ENCODE measurements around the gene BPIFB2.

BPIFB2 gene

DNA sequence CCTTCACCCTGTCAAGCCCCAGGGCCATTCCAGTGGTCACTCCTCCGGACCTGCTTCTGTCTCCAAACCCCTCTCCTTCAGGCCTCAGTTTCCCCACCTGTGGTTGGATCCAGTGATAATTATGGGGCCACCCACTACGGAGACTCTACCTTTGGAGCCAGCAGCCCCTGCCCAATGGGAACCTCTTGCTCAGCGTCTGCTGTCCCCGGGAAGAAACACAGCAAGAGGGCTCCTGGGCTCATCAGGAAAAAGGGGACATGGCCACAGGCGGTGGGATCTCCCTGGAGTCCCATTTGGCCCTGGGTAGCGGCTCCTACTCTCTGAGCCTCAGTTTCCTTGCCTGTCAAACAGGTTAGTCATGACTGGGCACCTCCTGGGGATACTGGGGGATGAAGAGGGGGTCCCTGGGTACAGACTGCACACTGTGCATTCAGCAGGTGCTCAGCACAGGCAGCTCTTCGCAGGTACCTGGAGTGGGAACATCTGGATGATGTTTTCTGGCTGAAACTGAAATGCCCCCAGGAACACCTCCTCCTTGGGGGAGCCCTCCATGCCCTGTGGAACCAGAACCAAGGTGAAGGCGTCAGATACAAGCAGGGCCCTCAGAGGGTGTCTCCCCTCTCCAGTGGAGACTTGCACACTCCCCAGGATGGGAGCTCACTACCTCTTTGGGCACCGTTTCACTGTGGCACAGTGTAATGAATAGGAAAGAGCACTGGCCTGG, 22.7 kb upstream of the BPIFB2 start:
- Histone ChIP-seq H3K4me3 (no peak overlapping the region), H4K20me1 (no peaks in the 10 kb centered on the region), H3K27ac (no peak overlapping the region), H3K9ac (no peak overlapping the region), H3K27me3 (no peaks in the 10 kb centered on the region), H3K4me2 (peak overlapping the region; percentile 14; the same call in 1 of the 2 replicates), H3K4me1 (peaks cover 74% of the 10 kb centered on the region), H3K9me3 (no peaks in the 10 kb centered on the region), H3K36me3 (no peaks in the 10 kb centered on the region)
- TF ChIP-seq Cebpa-rat (IDR thresholded peaks at IDR 0.05) = no peak

DNA sequence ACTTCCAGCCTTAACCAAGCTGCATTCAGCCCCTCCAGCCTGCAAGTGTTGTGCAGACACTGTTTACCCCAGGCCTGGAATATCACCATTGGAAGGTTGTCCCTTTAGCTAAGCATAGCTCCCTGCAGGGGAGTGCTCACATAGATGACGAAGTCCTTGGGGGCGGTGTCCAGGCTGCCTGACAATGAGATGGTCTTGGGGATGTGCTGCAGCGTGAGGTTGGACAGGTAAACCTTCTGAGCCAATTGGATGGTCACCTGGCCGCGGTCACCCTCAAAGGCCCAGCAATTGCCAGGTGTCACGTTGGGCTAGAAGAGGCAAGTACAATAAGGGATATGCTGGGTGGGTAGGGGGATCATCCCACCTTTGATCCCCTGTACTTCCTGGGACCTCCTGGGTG, 21.9 kb upstream of the BPIFB2 start:
- Histone ChIP-seq H3K4me3 (no peak overlapping the region), H3K27ac (no peak overlapping the region), H3K36me3 (no peaks in the 10 kb centered on the region), H4K20me1 (no peaks in the 10 kb centered on the region), H3K4me2 (no peak overlapping the region), H3K9ac (no peak overlapping the region), H3K27me3 (no peaks in the 10 kb centered on the region), H3K4me1 (peaks cover 74% of the 10 kb centered on the region), H3K9me3 (no peaks in the 10 kb centered on the region)
- TF ChIP-seq Cebpa-rat (IDR thresholded peaks at IDR 0.05) = no peak

DNA sequence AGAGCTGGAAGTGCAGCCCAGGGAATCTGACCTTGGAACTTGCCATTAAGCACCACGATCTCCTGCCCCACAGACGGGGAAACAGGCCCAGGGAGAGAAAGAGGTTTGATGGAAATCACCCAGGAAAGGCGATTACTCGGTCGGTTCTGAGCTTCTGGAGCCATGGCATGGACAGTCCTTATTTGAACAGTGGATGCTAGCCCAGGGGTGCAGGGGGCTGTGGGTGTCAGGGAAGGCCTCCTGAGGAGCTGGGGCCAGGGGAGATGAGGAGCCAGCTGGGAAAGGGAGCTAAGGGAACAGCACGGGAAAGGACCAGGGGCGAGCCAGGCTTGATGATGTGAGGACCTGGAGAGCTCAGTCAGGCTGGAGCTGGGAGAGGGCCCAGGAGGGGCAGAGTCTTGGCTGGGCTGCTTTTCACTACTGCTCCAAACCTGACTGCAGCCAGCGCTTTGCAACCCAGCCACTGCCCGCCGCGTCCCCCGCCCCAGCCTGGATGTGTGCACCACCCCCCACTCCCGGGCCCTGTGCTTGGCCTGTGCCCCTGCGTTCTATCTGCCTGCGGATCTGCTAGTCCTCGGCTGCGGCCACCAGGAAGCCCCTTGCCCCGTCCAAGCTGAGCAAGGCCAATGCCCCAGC, 21.1 kb upstream of the BPIFB2 start:
- H3K4me3 ChIP-seq = no peak overlapping the region
- no peaks in the 10 kb centered on the region for H3K27me3 ChIP-seq
- H3K4me2 ChIP-seq = no peak overlapping the region
- H3K36me3 ChIP-seq = no peaks in the 10 kb centered on the region
- H4K20me1 ChIP-seq = no peaks in the 10 kb centered on the region
- no peaks in the 10 kb centered on the region for H3K9me3 ChIP-seq
- H3K9ac ChIP-seq = no peak overlapping the region
- no peak for TF ChIP-seq Cebpa-rat (IDR thresholded peaks at IDR 0.05)
- H3K4me1 ChIP-seq = peaks cover 74% of the 10 kb centered on the region
- peak overlapping the region; percentile 73 for H3K27ac ChIP-seq

DNA sequence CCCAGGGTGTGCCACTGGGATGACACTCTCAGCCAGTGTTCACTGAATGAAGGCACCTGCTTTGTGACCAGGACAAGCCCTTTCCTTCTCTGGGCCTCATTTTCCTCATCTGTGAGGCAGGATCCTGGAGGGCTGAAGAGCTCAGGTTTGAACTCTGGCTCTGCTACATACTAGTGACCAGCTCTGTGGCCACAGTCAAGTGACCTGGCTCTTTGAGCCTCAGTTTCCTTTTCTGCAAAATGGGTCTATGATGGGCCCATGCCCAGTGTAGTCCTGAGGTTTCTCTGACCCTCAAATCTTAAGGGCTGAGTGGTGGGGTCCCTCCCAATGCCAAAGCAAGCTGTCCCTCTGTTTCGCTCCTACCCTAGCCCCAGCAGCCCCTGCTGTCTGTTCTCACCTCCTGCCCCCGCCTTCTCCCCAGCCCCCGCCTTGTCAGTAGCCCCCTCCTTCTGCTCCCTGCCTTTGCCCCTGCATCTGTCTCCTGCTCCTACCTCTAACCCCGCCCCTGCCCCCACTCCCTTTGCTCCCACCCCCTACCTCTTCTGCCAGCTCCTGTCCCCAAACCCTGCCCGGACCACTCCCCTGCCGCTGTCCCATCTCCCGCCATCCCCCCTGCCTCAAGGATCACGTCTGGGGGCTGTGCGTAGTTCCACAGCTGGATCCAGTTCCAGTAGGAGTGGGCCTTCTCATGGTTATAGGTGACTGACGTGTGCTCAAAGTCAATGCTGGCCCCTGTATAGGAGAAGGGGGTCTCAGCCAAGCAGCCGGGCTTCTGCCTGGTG, 20.3 kb upstream of the BPIFB2 start:
- no peaks in the 10 kb centered on the region for H3K9me3 ChIP-seq
- H3K4me1 ChIP-seq = peaks cover 78% of the 10 kb centered on the region
- H3K27me3 ChIP-seq = no peaks in the 10 kb centered on the region
- no peak overlapping the region for H3K4me3 ChIP-seq
- H3K27ac ChIP-seq = peak overlapping the region; percentile 73
- 0 out of 2 replicates have a peak overlapping the region, but pooled peaks have one; percentile 16 for H3K9ac ChIP-seq
- H3K36me3 ChIP-seq = no peaks in the 10 kb centered on the region
- H3K4me2 ChIP-seq = peak overlapping the region; percentile 45
- no peak for TF ChIP-seq Cebpa-rat (IDR thresholded peaks at IDR 0.05)
- no peaks in the 10 kb centered on the region for H4K20me1 ChIP-seq

DNA sequence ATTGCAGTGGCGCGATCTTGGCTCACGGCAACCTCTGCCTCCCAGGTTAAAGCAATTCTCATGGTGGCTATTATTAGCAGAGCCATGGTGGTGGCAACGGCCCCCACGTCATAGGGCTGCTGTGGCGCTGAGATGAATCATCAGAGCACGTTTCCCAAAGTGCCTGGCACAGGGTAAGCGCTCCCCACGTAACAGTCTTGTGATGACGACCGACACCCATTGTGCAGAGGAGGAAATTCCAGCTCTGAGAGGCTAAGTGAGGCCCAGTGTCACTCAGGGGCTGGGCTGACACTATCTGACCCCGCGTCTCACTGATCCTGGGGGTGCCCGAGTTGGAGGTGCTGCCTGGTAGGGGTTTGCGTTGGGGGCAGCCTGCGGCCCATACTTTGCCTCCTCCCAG, 19.5 kb upstream of the BPIFB2 start:
- peak overlapping the region; percentile 45 for H3K4me2 ChIP-seq

DNA sequence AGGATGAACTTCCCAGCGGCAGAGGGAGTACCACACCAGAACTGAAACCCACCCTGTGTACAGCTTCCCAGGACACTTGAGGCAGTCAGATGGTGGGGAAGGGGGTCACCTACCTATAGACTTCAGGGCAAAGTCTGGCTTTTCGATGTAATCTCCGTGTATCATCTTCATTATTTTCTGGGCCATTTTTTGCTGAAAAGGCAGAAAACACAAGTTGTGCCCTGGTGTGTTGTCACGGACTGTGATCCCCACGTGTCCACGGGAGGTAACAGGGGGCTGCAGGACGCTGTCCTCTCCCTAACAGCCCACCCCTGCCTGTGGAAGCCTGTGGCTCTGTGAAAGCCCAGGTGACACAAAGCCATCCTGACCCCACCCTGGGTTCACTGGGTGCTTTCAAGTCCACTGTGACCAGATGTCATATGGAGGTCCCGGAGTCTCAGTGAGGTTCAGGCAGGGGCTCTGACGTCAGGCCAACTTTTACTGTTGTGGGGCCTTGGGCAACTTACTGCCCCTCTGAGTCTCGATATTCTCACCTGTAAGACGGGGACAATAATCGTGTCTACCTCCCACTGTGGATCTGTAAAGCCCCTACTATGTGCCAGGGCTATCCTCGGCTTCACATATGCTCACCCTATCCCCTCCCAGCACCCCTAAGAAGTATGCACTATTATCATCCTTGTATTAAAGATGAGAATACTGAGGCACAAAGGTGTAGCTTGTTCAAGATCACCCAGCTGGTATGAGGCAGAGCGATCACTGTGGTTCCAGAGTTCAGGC, 17.8 kb upstream of the BPIFB2 start:
- Histone ChIP-seq H3K27ac (peak overlapping the region; percentile 90), H3K27me3 (no peaks in the 10 kb centered on the region), H3K9ac (no peak overlapping the region), H3K4me1 (peaks cover 74% of the 10 kb centered on the region), H3K36me3 (no peaks in the 10 kb centered on the region), H3K4me3 (no peak overlapping the region), H4K20me1 (no peaks in the 10 kb centered on the region), H3K4me2 (peak overlapping the region; percentile 83), H3K9me3 (peaks cover 4% of the 10 kb centered on the region)
- no peak for TF ChIP-seq Cebpa-rat (IDR thresholded peaks at IDR 0.05)

More for the DNA sequence above, 19.5 kb upstream of the BPIFB2 start:
- peak overlapping the region; percentile 73 for H3K27ac ChIP-seq
- 0 out of 2 replicates have a peak overlapping the region, but pooled peaks have one; percentile 16 for H3K9ac ChIP-seq
- H4K20me1 ChIP-seq = no peaks in the 10 kb centered on the region
- H3K27me3 ChIP-seq = no peaks in the 10 kb centered on the region
- TF ChIP-seq Cebpa-rat (IDR thresholded peaks at IDR 0.05) = no peak
- no peaks in the 10 kb centered on the region for H3K9me3 ChIP-seq
- no peak overlapping the region for H3K4me3 ChIP-seq
- H3K36me3 ChIP-seq = no peaks in the 10 kb centered on the region
- peaks cover 78% of the 10 kb centered on the region for H3K4me1 ChIP-seq

DNA sequence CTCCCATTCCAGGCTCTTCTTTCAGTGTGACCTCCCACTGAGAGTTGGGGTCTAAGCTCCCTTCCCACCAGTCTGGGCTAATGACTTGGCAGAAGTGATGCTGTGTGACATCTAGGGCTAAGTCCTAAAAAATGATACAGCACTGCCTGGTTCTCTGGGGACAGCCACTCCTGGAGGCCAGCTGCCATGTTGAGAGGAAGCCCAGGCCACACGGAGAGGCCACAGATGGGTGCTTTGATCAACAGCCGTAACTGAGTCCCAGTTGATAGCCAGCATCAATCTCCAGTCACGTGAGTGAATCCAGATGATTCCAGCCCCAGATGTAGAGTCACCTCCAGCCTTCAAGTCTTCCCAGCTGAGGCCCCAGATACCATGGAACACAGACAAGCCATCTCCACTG, 17.1 kb upstream of the BPIFB2 start:
- H4K20me1 ChIP-seq = no peaks in the 10 kb centered on the region
- no peak for TF ChIP-seq Cebpa-rat (IDR thresholded peaks at IDR 0.05)
- H3K9me3 ChIP-seq = peaks cover 11% of the 10 kb centered on the region
- peak overlapping the region; percentile 83 for H3K4me2 ChIP-seq
- H3K27ac ChIP-seq = peak overlapping the region; percentile 90
- H3K9ac ChIP-seq = peak overlapping the region; percentile 59; the same call in 1 of the 2 replicates
- H3K27me3 ChIP-seq = no peaks in the 10 kb centered on the region
- no peak overlapping the region for H3K4me3 ChIP-seq
- H3K36me3 ChIP-seq = no peaks in the 10 kb centered on the region
- H3K4me1 ChIP-seq = peaks cover 74% of the 10 kb centered on the region

DNA sequence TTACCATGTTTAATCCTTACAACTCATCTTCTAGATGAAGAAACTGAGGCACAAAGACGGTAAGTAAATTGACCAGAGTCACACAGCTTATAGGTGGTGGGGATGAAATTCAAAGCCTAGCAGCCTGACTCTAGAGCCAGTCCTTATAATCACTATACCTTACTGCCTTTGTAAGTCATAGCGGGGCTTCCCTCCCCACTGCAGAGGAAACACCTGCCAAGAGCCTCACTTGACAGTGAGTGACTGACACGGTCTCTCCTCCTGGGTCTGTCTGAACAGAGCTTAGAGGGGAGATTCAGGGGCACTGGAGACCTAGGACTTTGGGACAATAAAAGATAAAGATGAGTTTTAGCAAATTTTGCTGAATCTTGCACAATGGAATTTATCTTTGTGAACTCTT, 16.1 kb upstream of the BPIFB2 start:
- Histone ChIP-seq H3K9ac (peak overlapping the region; percentile 59; the same call in 1 of the 2 replicates), H3K27ac (peak overlapping the region; percentile 90), H3K36me3 (no peaks in the 10 kb centered on the region), H3K4me1 (peaks cover 71% of the 10 kb centered on the region), H4K20me1 (no peaks in the 10 kb centered on the region), H3K4me3 (peak overlapping the region; percentile 33), H3K27me3 (no peaks in the 10 kb centered on the region), H3K9me3 (peaks cover 20% of the 10 kb centered on the region), H3K4me2 (peak overlapping the region; percentile 83)
- no peak for TF ChIP-seq Cebpa-rat (IDR thresholded peaks at IDR 0.05)

All from BLaER1 (cell line).